Aorta (tissue), 5 donors: Measurements from ENCODE around the gene FOLR1. TPM values are rescaled to one million over a fixed set of nuclear protein-coding genes. Genes with fewer than 3 reads are reported as not detected.
"Not testable (repeated sequence)": the region's sequence is repeated elsewhere in the genome, so short reads cannot be mapped to it uniquely, and the experiment has no call there.

Experiments used
- ATAC-seq: fragments of 200-7000 bp; cut with Tn5 transposase; one replicate; pipeline ENCODE4 v1.9.1; 2022; ENCODE audit warnings: moderate library complexity; ENCODE audit not compliant: low FRiP score
- DNase-seq, 2 donors: peaks; one replicate each; pipeline ENCODE4 v3.0.0-alpha.2; 2020
- H3K27ac ChIP-seq, 2 donors: one replicate each; pipeline ENCODE4 v1.5.1; 2013; ENCODE audit warnings: low read length in 2 of 2, mild to moderate bottlenecking in 2 of 2, moderate library complexity in 2 of 2, control low read depth in 1 of 2, inconsistent platforms in 1 of 2, low read depth in 1 of 2
- H3K27me3 ChIP-seq, 2 donors: one replicate each; pipeline ENCODE4 v1.6.1; 2013; ENCODE audit warnings: control low read depth in 1 of 2, low read length in 1 of 2, mild to moderate bottlenecking in 1 of 2, moderate library complexity in 1 of 2; ENCODE audit not compliant: insufficient read depth in 2 of 2, control insufficient read depth in 1 of 2
- H3K36me3 ChIP-seq, 2 donors: one replicate each; pipeline ENCODE4 v1.6.1; 2013; ENCODE audit warnings: control low read depth in 1 of 2, low read length in 1 of 2, mild to moderate bottlenecking in 1 of 2; ENCODE audit not compliant: insufficient read depth in 2 of 2, control insufficient read depth in 1 of 2
- H3K4me1 ChIP-seq, 2 donors: one replicate each; pipeline ENCODE4 v1.6.1; 2013; ENCODE audit warnings: low read length in 2 of 2, control low read depth in 1 of 2, mild to moderate bottlenecking in 1 of 2, moderate library complexity in 1 of 2; ENCODE audit not compliant: insufficient read depth in 2 of 2, control insufficient read depth in 1 of 2
- H3K4me3 ChIP-seq, 2 donors: one replicate each; pipeline ENCODE4 v1.5.1; 2013; ENCODE audit warnings: low read length in 2 of 2, control low read depth in 1 of 2, mild to moderate bottlenecking in 1 of 2
- H3K9me3 ChIP-seq: one replicate; pipeline ENCODE4 v1.6.1; 2013; ENCODE audit warnings: mild to moderate bottlenecking, low read length; ENCODE audit not compliant: control insufficient read depth
- WGBS, 2 donors: extraction: QIAGEN DNeasy Blood & Tissue Kit; methylation state at CpG; one replicate each; pipeline ENCODE4 v1.1.7; 2013; 5-methylcytosine and 5-hydroxymethylcytosine counted together
- intact Hi-C, 2 donors: fragments of 100-400 bp; cut with DNase I; formaldehyde crosslinking; loops; one replicate each; pipeline versions ENCODE4 v1.14.2 to v1.15.0; 2022
- long read RNA-seq, 2 donors: library from polyadenylated mRNA; unstranded; transcript quantifications; one replicate each; pipeline ENCODE4 v2.0.0, GENCODE V29; 2020 to 2021
- polyA plus RNA-seq, 2 donors: library from polyadenylated mRNA; stranded (reverse); fragments of 200-250 nt; gene quantifications; one replicate each; pipeline ENCODE4 v1.2.3, GENCODE V29; 2013
- total RNA-seq, 2 donors: library from RNA; stranded (reverse); fragmentation: NEBNext Ultra II Directional; extraction: Animal tissue kit (Norgen Biotek cat#: 25700); gene quantifications; one replicate each; pipeline ENCODE4 v1.2.1, GENCODE V29; 2021
- donor health status: healthy with polysubstance abuse.
- donor health status: Bipolar disorder and iron deficiency.
- donor health status: DM: no; HTN: no; CAD: no.
- donor health status: DM: no; HTN: no; CAD: no.
- donor health status: DM: yes; HTN: yes; CAD: no.

The FOLR1 gene
- total RNA-seq (not detected), polyA plus RNA-seq (not detected)
- long read RNA-seq, donor 1: 0 reads
- long read RNA-seq, donor 2: 0 reads

DNA sequence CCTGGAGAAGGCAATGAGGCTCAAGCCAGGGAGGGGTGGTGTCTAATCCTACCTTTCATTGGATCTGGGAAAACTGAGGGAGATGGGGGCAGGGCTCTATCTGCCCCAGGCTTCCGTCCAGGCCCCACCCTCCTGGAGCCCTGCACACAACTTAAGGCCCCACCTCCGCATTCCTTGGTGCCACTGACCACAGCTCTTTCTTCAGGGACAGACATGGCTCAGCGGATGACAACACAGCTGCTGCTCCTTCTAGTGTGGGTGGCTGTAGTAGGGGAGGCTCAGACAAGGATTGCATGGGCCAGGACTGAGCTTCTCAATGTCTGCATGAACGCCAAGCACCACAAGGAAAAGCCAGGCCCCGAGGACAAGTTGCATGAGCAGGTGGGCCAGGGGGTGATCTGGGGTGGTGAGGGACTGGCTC is at the start of gene FOLR1:
Gene FOLR1, plus strand, starts transcription at position 180 of the 421 bp plus-strand sequence. Its CDS starts 34 bp downstream, at position 214.
- no peak for ATAC-seq
- intact Hi-C loops: no loop called here
- no peak within 1 kb of the TSS for H3K4me3 ChIP-seq
- WGBS, 2 donors: 76 to 84% methylated on average over 5 of the region's 5 CpGs
- no peaks in the 10 kb centered on the region for H3K27me3 ChIP-seq
- no peaks in the 10 kb centered on the region for H3K4me1 ChIP-seq
- no peaks in the 10 kb centered on the region for H3K9me3 ChIP-seq
- DNase-seq: no peak
- H3K36me3 ChIP-seq: no peaks in the 10 kb centered on the region
- H3K27ac ChIP-seq: no peak within 1 kb of the TSS

DNA sequence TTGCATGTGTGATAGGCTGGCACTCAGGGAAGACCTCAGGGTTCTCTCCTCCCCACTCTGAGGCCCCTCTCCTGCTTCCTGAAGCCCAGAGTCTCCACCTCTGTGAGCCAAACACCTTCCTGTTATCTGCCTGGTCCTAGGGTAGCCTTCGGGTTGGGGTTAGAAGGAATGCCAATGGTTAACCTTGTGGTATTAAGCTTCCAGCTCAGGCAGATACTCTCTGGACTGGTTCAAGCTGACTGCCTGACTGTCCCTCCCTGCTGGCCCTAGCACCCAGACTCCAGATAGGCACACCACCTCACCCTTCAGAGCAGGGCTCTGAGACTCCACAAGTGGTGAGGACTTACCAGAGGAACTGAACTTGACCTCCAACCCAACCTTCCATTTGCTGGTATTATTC is 49.4 kb upstream of the FOLR1 start:
- H3K4me3 ChIP-seq, DNase-seq, H3K36me3 ChIP-seq, H3K4me1 ChIP-seq, ATAC-seq, H3K9me3 ChIP-seq, H3K27ac ChIP-seq, H3K27me3 ChIP-seq, intact Hi-C loops: not testable (repeated sequence)
- 85 to 88% methylated on average over 1 of the region's 1 CpG for WGBS, 2 donors

DNA sequence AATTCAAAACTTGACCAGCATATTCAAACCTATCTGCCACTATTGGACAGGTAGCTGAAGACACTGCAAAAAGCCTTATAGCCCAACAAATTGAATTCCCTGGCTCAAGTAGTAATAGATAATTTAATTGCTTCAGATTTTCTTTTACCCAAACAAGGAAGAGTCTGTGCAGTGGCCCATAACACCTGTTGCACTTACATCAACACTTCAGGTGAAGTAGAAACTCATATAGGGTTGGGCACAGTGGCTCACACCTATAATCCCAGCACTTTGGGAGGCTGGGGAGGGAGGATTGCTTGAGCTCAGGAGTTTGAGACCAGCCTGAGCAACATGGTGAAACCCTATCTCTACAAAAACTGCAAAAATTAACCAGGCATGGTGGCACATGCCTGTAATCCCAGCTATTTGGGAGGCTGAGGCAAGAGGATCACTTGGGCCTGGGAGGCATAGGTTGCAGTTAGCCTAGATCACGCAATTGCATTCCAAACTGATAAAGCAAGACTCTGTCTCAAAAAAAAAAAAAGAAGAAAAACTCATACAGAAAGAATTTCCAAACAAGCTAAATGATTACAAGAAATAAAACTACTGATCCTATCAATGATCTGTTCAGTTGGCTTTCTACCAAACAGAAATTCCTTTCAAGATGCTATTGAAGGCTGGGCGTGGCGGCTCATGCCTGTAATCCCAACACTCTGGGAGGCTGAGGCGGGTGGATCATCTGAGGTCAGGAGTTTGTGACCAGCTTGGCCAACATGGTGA is 47.0 kb upstream of the FOLR1 start:
- Histone ChIP-seq H3K9me3 (no peaks in the 10 kb centered on the region), H3K36me3 (no peaks in the 10 kb centered on the region), H3K4me3 (no peak overlapping the region), H3K27ac (no peak overlapping the region), H3K4me1 (no peaks in the 10 kb centered on the region), H3K27me3 (no peaks in the 10 kb centered on the region)
- DNase-seq: no peak
- intact Hi-C loops: loop anchor here in 1 of 2 donors (2.0 kb wide), 1 partner anchor 120 kb away; no protein-coding TSS in a partner anchor
- no peak for ATAC-seq
- WGBS, 2 donors: 89 to 91% methylated on average over 4 of the region's 4 CpGs

DNA sequence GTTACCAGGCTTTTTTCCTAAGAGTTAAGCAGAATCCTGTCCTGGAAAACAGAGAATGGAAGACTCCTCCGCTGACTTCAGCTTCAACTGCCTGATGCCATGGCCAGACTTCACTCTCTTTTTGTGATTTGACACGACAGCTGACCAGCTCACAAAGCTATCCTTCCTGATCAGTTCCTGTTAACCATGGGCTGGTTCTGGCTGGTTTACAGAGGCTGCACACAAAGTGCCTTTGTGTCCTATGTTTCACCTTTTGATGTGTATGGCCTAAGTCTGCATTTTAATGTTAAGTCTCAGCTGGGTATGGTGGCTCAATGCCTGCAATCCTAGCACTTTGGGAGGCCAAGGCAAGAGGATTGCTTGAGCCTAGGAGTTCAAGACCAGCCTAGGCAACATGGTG is 45.3 kb upstream of the FOLR1 start:
- no peak for DNase-seq
- intact Hi-C loops: no loop called here
- H3K27me3 ChIP-seq: no peaks in the 10 kb centered on the region
- H3K4me1 ChIP-seq: no peaks in the 10 kb centered on the region
- no peak overlapping the region for H3K27ac ChIP-seq
- H3K4me3 ChIP-seq: no peak overlapping the region
- WGBS, 2 donors: 38 to 44% methylated on average over 2 of the region's 2 CpGs
- no peaks in the 10 kb centered on the region for H3K36me3 ChIP-seq
- no peaks in the 10 kb centered on the region for H3K9me3 ChIP-seq
- ATAC-seq: no peak

DNA sequence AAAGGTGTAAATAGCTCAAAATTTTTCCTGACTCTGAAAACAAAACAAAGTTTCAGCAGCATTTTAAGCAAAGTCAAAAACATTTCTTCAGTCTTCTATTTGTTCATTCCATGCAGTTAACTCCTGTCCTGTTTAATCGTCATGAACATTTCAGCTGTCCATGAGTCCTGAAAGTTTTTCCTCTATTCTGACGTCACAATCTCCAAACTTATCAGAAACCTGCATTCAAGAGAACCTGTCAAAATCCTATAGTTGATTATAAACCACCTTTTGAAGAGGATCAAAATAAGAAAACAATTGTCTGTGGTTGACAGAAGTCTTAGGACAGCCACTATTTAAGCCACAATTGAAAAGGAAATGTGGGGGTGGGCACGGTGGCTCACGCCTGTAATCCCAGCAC is 41.1 kb upstream of the FOLR1 start:
- Histone ChIP-seq H3K9me3 (no peaks in the 10 kb centered on the region), H3K4me3 (no peak overlapping the region), H3K36me3 (no peaks in the 10 kb centered on the region), H3K27me3 (no peaks in the 10 kb centered on the region), H3K27ac (no peak overlapping the region), H3K4me1 (no peaks in the 10 kb centered on the region)
- no peak for DNase-seq
- ATAC-seq: no peak
- 74% methylated on average over 4 of the region's 4 CpGs for WGBS, 2 donors
- intact Hi-C loops: no loop called here

DNA sequence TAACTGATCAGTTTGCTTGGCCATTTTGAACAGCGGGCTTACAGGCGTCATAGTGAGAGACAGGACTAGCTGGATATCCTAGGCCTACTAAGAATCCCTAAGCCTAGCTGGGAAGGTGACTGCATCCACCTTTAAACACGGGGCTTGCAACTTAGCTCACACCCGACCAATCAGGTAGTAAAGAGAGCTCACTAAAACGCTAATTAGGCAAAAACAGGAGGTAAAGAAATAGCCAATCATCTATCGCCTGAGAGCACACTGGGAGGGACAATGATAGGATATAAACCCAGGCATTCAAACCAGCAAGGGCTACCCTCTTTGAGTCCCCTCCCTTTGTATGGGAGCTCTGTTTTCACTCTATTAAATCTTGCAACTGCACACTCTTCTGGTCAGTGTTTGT is 38.1 kb upstream of the FOLR1 start:
- 85 to 90% methylated on average over 6 of the region's 6 CpGs for WGBS, 2 donors
- H3K27me3 ChIP-seq, H3K36me3 ChIP-seq, H3K27ac ChIP-seq, H3K9me3 ChIP-seq, H3K4me3 ChIP-seq, H3K4me1 ChIP-seq, intact Hi-C loops, DNase-seq, ATAC-seq: not testable (repeated sequence)

DNA sequence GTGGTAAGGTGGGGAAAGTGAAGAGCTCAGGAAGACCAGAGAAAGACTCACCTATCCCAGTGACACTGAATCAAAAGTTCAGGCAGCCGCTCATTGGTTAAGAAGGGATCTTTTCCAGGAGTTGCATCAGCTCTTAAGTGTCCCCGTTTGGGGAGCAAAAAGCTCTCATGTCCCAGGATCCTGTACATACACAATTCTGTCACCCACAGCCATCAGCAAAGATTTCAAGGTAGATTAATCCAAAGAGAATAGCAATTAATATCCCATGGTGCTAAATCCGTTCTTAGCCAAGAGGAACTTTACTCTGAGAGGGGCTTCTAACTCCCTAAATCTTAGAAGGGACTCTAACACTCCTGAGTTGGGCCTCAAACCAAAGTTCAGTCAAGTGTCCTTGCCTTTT is 37.1 kb upstream of the FOLR1 start:
- no peaks in the 10 kb centered on the region for H3K9me3 ChIP-seq
- no peaks in the 10 kb centered on the region for H3K27me3 ChIP-seq
- intact Hi-C loops: no loop called here
- DNase-seq (no peak), ATAC-seq (no peak)
- H3K4me3 ChIP-seq: no peak overlapping the region
- H3K27ac ChIP-seq: no peak overlapping the region
- H3K4me1 ChIP-seq: no peaks in the 10 kb centered on the region
- H3K36me3 ChIP-seq: no peaks in the 10 kb centered on the region
- 87 to 89% methylated on average over 3 of the region's 3 CpGs for WGBS, 2 donors

DNA sequence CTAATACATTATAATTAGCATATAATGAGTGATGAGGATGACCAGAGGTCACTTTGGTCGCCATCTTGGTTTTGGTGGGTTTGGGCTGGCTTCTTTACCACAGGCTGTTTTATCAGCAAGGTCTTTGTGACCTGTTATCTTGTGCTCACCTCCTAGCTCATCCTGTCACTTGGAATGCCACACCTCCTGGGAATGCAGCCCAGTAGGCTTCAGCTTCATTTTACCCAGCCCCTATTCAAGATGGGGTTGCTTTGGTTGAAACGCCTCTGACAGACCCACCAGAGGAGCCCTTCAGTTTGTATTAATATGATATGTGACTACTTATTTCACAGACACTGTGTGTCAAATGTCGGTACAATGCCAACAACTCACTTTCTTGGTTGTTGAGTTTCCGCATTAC is 36.2 kb upstream of the FOLR1 start:
- ATAC-seq: no peak
- no peak for DNase-seq
- Histone ChIP-seq H3K4me1 (no peaks in the 10 kb centered on the region), H3K27me3 (no peaks in the 10 kb centered on the region), H3K9me3 (no peaks in the 10 kb centered on the region), H3K27ac (no peak overlapping the region), H3K4me3 (no peak overlapping the region), H3K36me3 (no peaks in the 10 kb centered on the region)
- intact Hi-C loops: no loop called here
- 85 to 88% methylated on average over 4 of the region's 4 CpGs for WGBS, 2 donors

DNA sequence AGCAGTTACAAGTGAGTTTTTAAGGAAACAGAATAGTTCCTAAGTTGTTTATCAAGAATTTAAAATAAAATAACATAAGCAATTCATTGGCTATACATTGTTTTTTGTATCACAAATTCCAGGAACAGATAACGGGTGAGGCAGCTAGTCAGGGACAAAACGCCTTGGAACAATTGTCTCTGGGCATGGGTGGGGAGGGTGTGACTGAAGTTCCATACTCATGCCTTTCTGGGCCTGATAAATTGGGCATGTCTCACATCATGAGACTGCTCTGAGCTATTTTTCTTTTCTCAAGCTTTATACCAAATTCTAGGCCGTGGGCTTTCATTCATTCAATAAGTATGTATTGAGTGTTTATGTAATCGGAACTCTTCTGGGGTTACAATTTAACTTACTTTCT is 34.8 kb upstream of the FOLR1 start:
- WGBS, 2 donors: 84 to 85% methylated on average over 4 of the region's 4 CpGs
- Histone ChIP-seq H3K36me3 (no peaks in the 10 kb centered on the region), H3K9me3 (no peaks in the 10 kb centered on the region), H3K4me1 (no peaks in the 10 kb centered on the region), H3K27ac (no peak overlapping the region), H3K4me3 (no peak overlapping the region), H3K27me3 (peaks cover 0 to 1% of the 10 kb centered on the region in 2 donors)
- intact Hi-C loops: no loop called here
- DNase-seq: no peak
- no peak for ATAC-seq
